Body of pancreas (tissue), 4 donors: ENCODE data around the gene TMEM235.

Experiments
- CTCF ChIP-seq, 7 experiments: fragments of 450-650 bp in 4 of 7; fragments of 200-600 bp in 3 of 7; sonication (generic) in 3 of 7; IDR thresholded peaks; one replicate each; pipeline ENCODE4 v1.5.1; 2016 to 2019; ENCODE audit warnings: antibody characterized with exemption in 7 of 7
- POLR2A ChIP-seq, 3 donors: fragments of 450-650 bp; IDR thresholded peaks; one replicate each; pipeline ENCODE4 v1.6.1; 2016; ENCODE audit warnings: antibody characterized with exemption in 3 of 3, mild to moderate bottlenecking in 2 of 3

DNA sequence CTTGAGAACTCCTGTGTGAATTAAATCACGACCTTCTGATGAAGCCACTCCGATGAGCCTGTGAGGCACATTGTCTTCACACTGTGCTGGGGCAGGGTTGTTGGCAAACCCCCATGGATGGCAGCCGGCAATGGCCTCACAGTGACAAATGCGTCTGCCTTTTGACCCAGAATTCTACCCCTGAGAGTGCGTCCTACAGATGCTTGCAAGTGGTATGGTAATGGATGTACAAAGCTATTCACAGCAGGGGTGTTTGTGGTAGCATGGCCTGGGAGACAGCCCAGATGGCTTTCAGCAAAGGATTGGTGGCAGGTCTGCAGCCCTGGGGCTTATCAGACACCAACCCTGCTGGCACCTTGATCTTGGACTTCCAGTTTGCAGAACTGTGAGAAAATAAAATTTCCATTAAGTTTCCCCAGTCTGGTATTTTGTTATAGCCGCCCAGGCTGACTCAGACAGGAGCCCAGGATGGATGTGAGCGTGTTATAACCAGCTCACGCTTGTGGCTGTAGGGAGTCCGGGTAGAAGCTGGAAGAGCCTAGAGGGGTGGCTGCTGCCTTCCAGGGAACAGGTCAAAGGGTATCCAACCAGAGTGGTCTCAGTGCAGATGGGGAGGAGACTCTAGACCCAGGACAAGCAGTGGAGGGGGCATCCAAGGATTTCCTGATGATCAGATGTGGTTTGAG lies 34.1 kb upstream of the TMEM235 start:
- TF ChIP-seq CTCF (IDR thresholded peaks at IDR 0.05): no peak
- no peak for TF ChIP-seq POLR2A (IDR thresholded peaks at IDR 0.05)
